Activated T-cell treated with anti-CD3 and anti-CD28 coated beads, Interleukin-2, amount 50 U/mL, for 4 hours (primary cell): Measurements from ENCODE around the gene REV3L. TPM values are rescaled to one million over a fixed set of nuclear protein-coding genes. Genes with fewer than 3 reads are reported as not detected.

Source experiments
- ATAC-seq, 2 donors: fragments of 200-7000 bp; cut with Tn5 transposase; one replicate each; pipeline ENCODE4 v1.10.0; 2021
- DNase-seq: peaks from one replicate; pipeline ENCODE4 v3.0.0-alpha.2; 2020
- H3K27me3 Mint-ChIP-seq: one replicate; pipeline ENCODE4 v1.8.0; 2021; ENCODE audit warnings: low read depth, mixed read lengths
- H3K36me3 Mint-ChIP-seq: one replicate; pipeline ENCODE4 v1.8.0; 2022; ENCODE audit warnings: mixed read lengths; ENCODE audit not compliant: insufficient read depth
- H3K4me1 Mint-ChIP-seq: one replicate; pipeline ENCODE4 v1.8.0; 2021; ENCODE audit warnings: low read depth, mixed read lengths
- H3K4me3 Mint-ChIP-seq: one replicate; pipeline ENCODE4 v1.8.0; 2021; ENCODE audit warnings: mild to moderate bottlenecking, moderate library complexity, mixed read lengths
- H3K9me3 Mint-ChIP-seq: one replicate; pipeline ENCODE4 v1.8.0; 2021; ENCODE audit warnings: mixed read lengths
- total RNA-seq, 3 donors: library from RNA; stranded (reverse); gene quantifications; one replicate each; pipeline ENCODE4 v1.2.1, GENCODE V29; 2021

Gene REV3L
- total RNA-seq, 3 donors from 2014 or later = 12.7 to 18.8 (median 14.5) TPM

- DNase-seq (no peak), ATAC-seq (no peak)
- Mint-ChIP-seq H3K4me1 (peaks cover 12% of the 10 kb centered on the region), H3K27me3 (no peaks in the 10 kb centered on the region), H3K36me3 (peaks cover 33% of the 10 kb centered on the region), H3K4me3 (no peak overlapping the region), H3K9me3 (no peaks in the 10 kb centered on the region)
These were observed 70.9 kb downstream of the REV3L start for GRCh38 chr6:111411978-111412566.

GRCh38 chr6:111411046-111411445, 72.0 kb downstream of the REV3L start:
- H3K36me3 Mint-ChIP-seq = peaks cover 41% of the 10 kb centered on the region
- DNase-seq (no peak), ATAC-seq (no peak)
- no peaks in the 10 kb centered on the region for H3K9me3 Mint-ChIP-seq
- H3K4me1 Mint-ChIP-seq = peaks cover 15% of the 10 kb centered on the region
- H3K4me3 Mint-ChIP-seq = no peak overlapping the region
- no peaks in the 10 kb centered on the region for H3K27me3 Mint-ChIP-seq

GRCh38 chr6:111410371-111410770, 72.6 kb downstream of the REV3L start:
- H3K27me3 Mint-ChIP-seq = no peaks in the 10 kb centered on the region
- ATAC-seq = no peak
- no peak for DNase-seq
- no peaks in the 10 kb centered on the region for H3K9me3 Mint-ChIP-seq
- H3K4me3 Mint-ChIP-seq = no peak overlapping the region
- H3K36me3 Mint-ChIP-seq = peaks cover 41% of the 10 kb centered on the region
- peaks cover 17% of the 10 kb centered on the region for H3K4me1 Mint-ChIP-seq

GRCh38 chr6:111409430-111409829, 73.6 kb downstream of the REV3L start:
- Mint-ChIP-seq H3K4me1 (peaks cover 17% of the 10 kb centered on the region), H3K36me3 (peaks cover 46% of the 10 kb centered on the region), H3K4me3 (no peak overlapping the region), H3K27me3 (no peaks in the 10 kb centered on the region), H3K9me3 (no peaks in the 10 kb centered on the region)
- DNase-seq (no peak), ATAC-seq (peak in 1 of 2 donors; percentile 32)

GRCh38 chr6:111407686-111408085, 75.3 kb downstream of the REV3L start:
- Mint-ChIP-seq H3K9me3 (no peaks in the 10 kb centered on the region), H3K4me1 (peaks cover 17% of the 10 kb centered on the region), H3K36me3 (peaks cover 62% of the 10 kb centered on the region), H3K4me3 (no peak overlapping the region), H3K27me3 (no peaks in the 10 kb centered on the region)
- no peak for DNase-seq
- ATAC-seq = no peak

GRCh38 chr6:111406200-111406721, 76.8 kb downstream of the REV3L start:
- Mint-ChIP-seq H3K9me3 (no peaks in the 10 kb centered on the region), H3K4me3 (no peak overlapping the region), H3K36me3 (peaks cover 57% of the 10 kb centered on the region), H3K4me1 (peaks cover 12% of the 10 kb centered on the region), H3K27me3 (no peaks in the 10 kb centered on the region)
- ATAC-seq (peak; percentile 82 to 88), DNase-seq (no peak)

- H3K27me3 Mint-ChIP-seq = no peaks in the 10 kb centered on the region
- DNase-seq = no peak
- H3K4me1 Mint-ChIP-seq = peaks cover 7% of the 10 kb centered on the region
- H3K9me3 Mint-ChIP-seq = no peaks in the 10 kb centered on the region
- no peak for ATAC-seq
- H3K4me3 Mint-ChIP-seq = no peak overlapping the region
- peaks cover 57% of the 10 kb centered on the region for H3K36me3 Mint-ChIP-seq
These were observed 79.6 kb downstream of the REV3L start for GRCh38 chr6:111403388-111403787.

- no peak for DNase-seq
- Mint-ChIP-seq H3K27me3 (no peaks in the 10 kb centered on the region), H3K9me3 (no peaks in the 10 kb centered on the region), H3K36me3 (peaks cover 48% of the 10 kb centered on the region), H3K4me1 (no peaks in the 10 kb centered on the region), H3K4me3 (no peak overlapping the region)
- no peak for ATAC-seq
These were observed 83.4 kb downstream of the REV3L start for GRCh38 chr6:111399626-111400025.

- DNase-seq = no peak
- no peak overlapping the region for H3K4me3 Mint-ChIP-seq
- no peaks in the 10 kb centered on the region for H3K9me3 Mint-ChIP-seq
- no peaks in the 10 kb centered on the region for H3K27me3 Mint-ChIP-seq
- H3K36me3 Mint-ChIP-seq = peaks cover 28% of the 10 kb centered on the region
- no peaks in the 10 kb centered on the region for H3K4me1 Mint-ChIP-seq
- no peak for ATAC-seq
These were observed 94.3 kb downstream of the REV3L start for GRCh38 chr6:111388681-111389080.

- H3K4me1 Mint-ChIP-seq = no peaks in the 10 kb centered on the region
- H3K9me3 Mint-ChIP-seq = no peaks in the 10 kb centered on the region
- DNase-seq (no peak), ATAC-seq (no peak)
- H3K4me3 Mint-ChIP-seq = no peak overlapping the region
- H3K27me3 Mint-ChIP-seq = no peaks in the 10 kb centered on the region
- peaks cover 50% of the 10 kb centered on the region for H3K36me3 Mint-ChIP-seq
These were observed 100.3 kb downstream of the REV3L start for GRCh38 chr6:111382476-111383294.

- H3K4me1 Mint-ChIP-seq = no peaks in the 10 kb centered on the region
- H3K4me3 Mint-ChIP-seq = no peak overlapping the region
- no peak for ATAC-seq
These were observed 101.3 kb downstream of the REV3L start for GRCh38 chr6:111381728-111382127.

GRCh38 chr6:111381123-111381522, 101.9 kb downstream of the REV3L start:
- Mint-ChIP-seq H3K4me1 (no peaks in the 10 kb centered on the region), H3K36me3 (peaks cover 50% of the 10 kb centered on the region), H3K4me3 (no peak overlapping the region), H3K27me3 (no peaks in the 10 kb centered on the region), H3K9me3 (no peaks in the 10 kb centered on the region)
- no peak for ATAC-seq
- no peak for DNase-seq

More at GRCh38 chr6:111381728-111382127, 101.3 kb downstream of the REV3L start:
- no peak for DNase-seq
- peaks cover 46% of the 10 kb centered on the region for H3K36me3 Mint-ChIP-seq
- H3K27me3 Mint-ChIP-seq = no peaks in the 10 kb centered on the region
- H3K9me3 Mint-ChIP-seq = no peaks in the 10 kb centered on the region

- H3K4me1 Mint-ChIP-seq = no peaks in the 10 kb centered on the region
- DNase-seq = no peak
- H3K27me3 Mint-ChIP-seq = no peaks in the 10 kb centered on the region
- H3K36me3 Mint-ChIP-seq = peaks cover 54% of the 10 kb centered on the region
- no peak for ATAC-seq
- H3K9me3 Mint-ChIP-seq = no peaks in the 10 kb centered on the region
- H3K4me3 Mint-ChIP-seq = no peak overlapping the region
These were observed 103.2 kb downstream of the REV3L start for GRCh38 chr6:111379831-111380230.

GRCh38 chr6:111379302-111379701, 103.7 kb downstream of the REV3L start:
- peaks cover 53% of the 10 kb centered on the region for H3K36me3 Mint-ChIP-seq
- H3K4me3 Mint-ChIP-seq = no peak overlapping the region
- DNase-seq (no peak), ATAC-seq (no peak)
- no peaks in the 10 kb centered on the region for H3K4me1 Mint-ChIP-seq
- no peaks in the 10 kb centered on the region for H3K27me3 Mint-ChIP-seq
- H3K9me3 Mint-ChIP-seq = no peaks in the 10 kb centered on the region
